ENCODE results near the gene NPC1.
"Not testable (repeated sequence)": the region's sequence is repeated elsewhere in the genome, so short reads cannot be mapped to it uniquely, and the experiment has no call there.

Gene NPC1

DNA sequence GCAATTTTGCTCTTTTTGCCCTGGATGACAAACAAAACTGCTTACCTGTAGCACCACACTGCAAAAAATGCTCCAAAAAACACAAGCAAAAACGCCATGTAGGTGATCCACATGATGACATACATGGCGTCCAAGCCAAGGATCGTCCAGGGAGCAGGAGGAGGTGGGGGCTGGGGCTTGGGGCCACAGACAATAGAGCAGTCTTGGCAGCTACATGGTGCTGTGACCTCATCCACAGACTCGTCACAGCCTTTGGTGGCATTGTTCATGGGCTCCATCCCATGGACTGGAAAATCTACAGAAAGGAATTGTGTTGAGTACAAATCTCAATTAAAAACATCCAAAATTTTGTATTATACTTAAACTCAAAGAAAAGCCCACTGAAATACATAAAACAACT lies 26.1 kb downstream of the NPC1 start:
- Histone ChIP-seq H3K36me3 (ENCODE audit: low read depth) (peaks cover 95% of the 10 kb centered on the region), H3K27ac (ENCODE audit: poor library complexity, severe bottlenecking) (no peak overlapping the region), H3K9me3 (ENCODE audit: severe bottlenecking) (no peaks in the 10 kb centered on the region), H3K27me3 (ENCODE audit: insufficient read depth, poor library complexity, severe bottlenecking) (no peaks in the 10 kb centered on the region), H3K4me3 (ENCODE audit: severe bottlenecking) (no peak overlapping the region), H3K4me1 (ENCODE audit: insufficient read depth, poor library complexity, severe bottlenecking) (no peaks in the 10 kb centered on the region)
- DNase-seq (ENCODE audit: low spot score) (no peak), ATAC-seq (ENCODE audit: low read depth) (no peak)
- no peak for TF ChIP-seq CTCF (IDR thresholded peaks at IDR 0.05; ENCODE audit: poor library complexity, severe bottlenecking)

- H3K36me3 ChIP-seq (ENCODE audit: low read depth) = peaks cover 95% of the 10 kb centered on the region
- not testable (repeated sequence) for H3K9me3 ChIP-seq (ENCODE audit: severe bottlenecking); H3K4me1 ChIP-seq (ENCODE audit: insufficient read depth, poor library complexity, severe bottlenecking); H3K4me3 ChIP-seq (ENCODE audit: severe bottlenecking); DNase-seq (ENCODE audit: low spot score); H3K27me3 ChIP-seq (ENCODE audit: insufficient read depth, poor library complexity, severe bottlenecking); ATAC-seq (ENCODE audit: low read depth); H3K27ac ChIP-seq (ENCODE audit: poor library complexity, severe bottlenecking)
Measured at GRCh38 chr18:23557511-23557910, 28.8 kb downstream of the NPC1 start.

DNA sequence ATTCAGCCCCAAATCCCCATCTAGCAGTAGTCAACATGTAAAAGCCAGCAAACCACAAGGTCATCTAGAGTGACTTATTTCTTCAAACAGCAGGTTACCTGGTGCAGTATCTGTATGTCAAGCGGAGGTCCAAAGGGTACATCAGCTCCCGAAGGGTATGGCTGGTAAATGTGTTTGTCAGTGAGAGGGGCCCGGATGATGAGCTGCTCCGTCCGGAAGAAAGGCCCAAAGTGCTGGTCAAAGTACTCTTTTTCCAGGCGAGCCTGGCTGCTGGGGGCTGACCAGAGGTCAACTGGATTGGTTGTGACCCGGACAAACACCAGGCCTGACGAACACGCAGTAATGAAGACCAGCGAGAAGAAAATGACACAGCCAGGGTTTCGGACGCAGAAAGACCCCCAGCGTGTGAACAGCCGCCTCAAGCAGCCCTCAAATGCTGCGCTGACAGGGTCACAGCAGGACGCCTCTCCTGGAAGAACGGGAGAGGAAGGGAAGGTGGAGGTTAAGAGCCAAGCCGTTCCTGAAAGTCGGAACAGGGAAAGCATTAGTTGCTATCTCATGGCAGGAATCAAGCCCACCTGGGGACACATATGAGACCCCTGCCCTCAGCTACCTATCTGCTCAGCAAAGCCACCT lies 30.0 kb downstream of the NPC1 start:
- no peak for ATAC-seq (ENCODE audit: low read depth)
- no peak for TF ChIP-seq CTCF (IDR thresholded peaks at IDR 0.05; ENCODE audit: poor library complexity, severe bottlenecking)
- no peaks in the 10 kb centered on the region for H3K9me3 ChIP-seq (ENCODE audit: severe bottlenecking)
- no peak overlapping the region for H3K4me3 ChIP-seq (ENCODE audit: severe bottlenecking)
- no peaks in the 10 kb centered on the region for H3K4me1 ChIP-seq (ENCODE audit: insufficient read depth, poor library complexity, severe bottlenecking)
- H3K27ac ChIP-seq (ENCODE audit: poor library complexity, severe bottlenecking) = no peak overlapping the region
- H3K27me3 ChIP-seq (ENCODE audit: insufficient read depth, poor library complexity, severe bottlenecking) = no peaks in the 10 kb centered on the region
- no peak for DNase-seq (ENCODE audit: low spot score)
- H3K36me3 ChIP-seq (ENCODE audit: low read depth) = peaks cover 97% of the 10 kb centered on the region

- Histone ChIP-seq H3K27ac (ENCODE audit: poor library complexity, severe bottlenecking) (no peak overlapping the region), H3K9me3 (ENCODE audit: severe bottlenecking) (no peaks in the 10 kb centered on the region), H3K36me3 (ENCODE audit: low read depth) (peaks cover 95% of the 10 kb centered on the region), H3K4me1 (ENCODE audit: insufficient read depth, poor library complexity, severe bottlenecking) (no peaks in the 10 kb centered on the region), H3K4me3 (ENCODE audit: severe bottlenecking) (no peak overlapping the region), H3K27me3 (ENCODE audit: insufficient read depth, poor library complexity, severe bottlenecking) (no peaks in the 10 kb centered on the region)
- no peak for TF ChIP-seq CTCF (IDR thresholded peaks at IDR 0.05; ENCODE audit: poor library complexity, severe bottlenecking)
- DNase-seq (ENCODE audit: low spot score) = no peak
- ATAC-seq (ENCODE audit: low read depth) = no peak
Measured at GRCh38 chr18:23553887-23554286, 32.4 kb downstream of the NPC1 start.

GRCh38 chr18:23552505-23552904 lies 33.8 kb downstream of the NPC1 start:
- H3K36me3 ChIP-seq (ENCODE audit: low read depth) = peaks cover 96% of the 10 kb centered on the region
- H3K27ac ChIP-seq (ENCODE audit: poor library complexity, severe bottlenecking) = no peak overlapping the region
- ATAC-seq (ENCODE audit: low read depth) (no peak), DNase-seq (ENCODE audit: low spot score) (no peak)
- H3K4me1 ChIP-seq (ENCODE audit: insufficient read depth, poor library complexity, severe bottlenecking) = no peaks in the 10 kb centered on the region
- H3K9me3 ChIP-seq (ENCODE audit: severe bottlenecking) = no peaks in the 10 kb centered on the region
- H3K4me3 ChIP-seq (ENCODE audit: severe bottlenecking) = no peak overlapping the region
- no peak for TF ChIP-seq CTCF (IDR thresholded peaks at IDR 0.05; ENCODE audit: poor library complexity, severe bottlenecking)
- H3K27me3 ChIP-seq (ENCODE audit: insufficient read depth, poor library complexity, severe bottlenecking) = no peaks in the 10 kb centered on the region

Data from RWPE2 (cell line).